IMR-90 (cell line): ENCODE measurements around the gene TTLL9.

ENCODE experiments used
- CTCF ChIP-seq: conservative IDR thresholded peaks from 2 replicates; pipeline ENCODE4 v1.5.1; 2012; ENCODE audit warnings: mild to moderate bottlenecking, low read depth, low read length, improper control_type of control experiment
- POLR2A ChIP-seq: IDR thresholded peaks from 2 replicates; pipeline ENCODE4 v1.6.1; 2012; ENCODE audit warnings: mild to moderate bottlenecking, low read depth, low read length
- RFX5 ChIP-seq: IDR thresholded peaks from 2 replicates; pipeline ENCODE4 v1.8.0; 2012; ENCODE audit warnings: low read depth, mild to moderate bottlenecking, low read length, moderate library complexity

- TF ChIP-seq CTCF: peak; percentile 95
- no peak for TF ChIP-seq POLR2A
- TF ChIP-seq RFX5: no peak
Measured at GRCh38 chr20:31822421-31823330, 47.8 kb upstream of the TTLL9 start.
